Choroid plexus epithelial cell (primary cell): ENCODE results near the gene NFE2L1.
"Not testable (repeated sequence)": the region's sequence is repeated elsewhere in the genome, so short reads cannot be mapped to it uniquely, and the experiment has no call there.

Experiments
- DNase-seq: peaks from one replicate; pipeline ENCODE4 v3.0.0-alpha.2; 2010; ENCODE audit warnings: low read depth
- H3K4me3 ChIP-seq: 2 replicates; pipeline ENCODE4 v1.5.1; 2011; ENCODE audit warnings: low read depth, mild to moderate bottlenecking, control low read depth, low read length, moderate library complexity
- CTCF ChIP-seq: conservative IDR thresholded peaks from 2 replicates; pipeline ENCODE4 v1.5.1; 2011; ENCODE audit warnings: low read depth, mild to moderate bottlenecking, control low read depth, inconsistent platforms, low read length, moderate library complexity

Gene NFE2L1

DNA sequence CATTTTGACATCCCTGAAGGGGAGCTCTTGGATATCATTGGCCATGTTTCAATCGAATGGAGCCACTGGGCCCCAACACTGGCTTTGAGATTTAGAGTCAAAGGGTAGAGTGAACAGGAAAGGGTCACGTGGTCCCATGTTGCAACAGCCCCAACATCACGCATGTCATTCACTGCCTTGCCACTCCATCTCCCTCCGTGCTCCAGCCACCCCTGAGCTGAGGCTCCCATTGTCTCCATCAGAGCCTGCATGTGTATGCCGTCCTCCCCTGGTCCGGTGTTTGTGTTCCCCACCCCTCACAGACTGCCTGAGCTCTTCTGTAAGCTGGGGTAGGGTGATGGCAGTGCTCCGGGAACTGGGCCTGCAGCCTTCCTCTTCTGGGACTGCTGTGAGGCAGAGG is 12.1 kb downstream of the NFE2L1 start:
- DNase-seq: no peak
- H3K4me3 ChIP-seq: no peak overlapping the region
- no peak for TF ChIP-seq CTCF

DNA sequence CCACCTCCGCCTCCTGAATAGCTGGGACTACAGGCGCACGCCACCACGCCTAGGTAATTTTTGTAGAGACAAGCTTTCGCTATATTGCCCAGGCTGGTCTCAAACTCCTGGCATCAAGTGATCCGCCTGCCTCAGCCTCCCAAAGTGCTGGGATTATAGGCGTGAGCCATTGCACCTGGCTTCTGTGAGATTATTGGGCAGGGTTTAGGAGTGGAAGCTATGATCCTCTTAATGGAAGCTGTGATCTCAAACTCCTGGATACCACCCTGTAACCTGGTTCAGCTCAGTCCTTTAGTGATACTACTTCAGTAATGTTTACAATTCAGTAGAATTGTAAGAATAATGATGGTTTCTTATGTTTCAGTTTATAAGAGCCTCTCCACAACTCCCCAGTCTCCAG is 14.1 kb downstream of the NFE2L1 start:
- TF ChIP-seq CTCF: no peak
- no peak overlapping the region for H3K4me3 ChIP-seq
- DNase-seq: no peak

- DNase-seq: no peak
- no peak overlapping the region for H3K4me3 ChIP-seq
- TF ChIP-seq CTCF: peak; percentile 1
Observed at GRCh38 chr17:48064638-48065037, 16.5 kb downstream of the NFE2L1 start.

DNA sequence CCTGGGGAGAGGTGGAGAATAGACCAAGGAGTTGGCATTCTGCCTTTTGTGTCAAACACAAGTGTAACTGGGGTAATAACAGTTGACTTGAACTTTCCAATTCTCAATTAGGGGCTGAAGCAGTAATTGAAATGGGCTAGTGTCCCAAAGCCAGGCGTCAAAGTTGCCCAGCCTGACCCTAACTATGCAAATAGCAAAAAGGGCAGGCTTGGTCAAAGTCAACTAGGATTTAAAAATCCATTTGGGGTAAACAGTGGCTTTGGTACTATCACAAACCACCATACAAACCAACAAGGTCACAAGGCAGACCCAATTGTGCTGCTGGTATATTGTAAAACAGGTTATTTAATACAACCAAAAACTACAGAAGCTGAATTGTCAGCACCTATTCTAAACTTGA is 18.0 kb downstream of the NFE2L1 start:
- H3K4me3 ChIP-seq: no peak overlapping the region
- no peak for TF ChIP-seq CTCF
- no peak for DNase-seq

GRCh38 chr17:48066656-48067055 is 18.5 kb downstream of the NFE2L1 start:
- no peak overlapping the region for H3K4me3 ChIP-seq
- no peak for TF ChIP-seq CTCF
- DNase-seq: no peak

DNA sequence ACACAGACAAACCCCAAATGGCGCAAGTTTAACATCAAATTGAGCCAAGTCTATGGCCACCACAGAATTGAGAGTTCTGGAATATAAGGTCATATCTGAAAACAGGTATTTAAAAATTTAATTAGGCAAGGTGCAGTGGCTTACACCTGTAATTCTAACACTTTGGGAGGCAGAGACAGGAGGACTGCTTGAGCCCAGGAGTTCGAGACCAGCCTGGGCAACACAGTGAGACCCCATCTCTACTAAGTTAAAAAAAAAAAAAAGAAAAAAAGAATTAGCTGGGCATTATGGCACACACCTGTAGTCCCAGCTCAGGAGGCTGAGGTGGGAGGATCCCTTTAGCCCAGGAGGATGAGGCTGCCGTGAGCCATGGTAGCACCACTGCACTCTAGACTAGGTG is 19.1 kb downstream of the NFE2L1 start:
- no peak for TF ChIP-seq CTCF
- H3K4me3 ChIP-seq: no peak overlapping the region
- DNase-seq: no peak

GRCh38 chr17:48067808-48068207 is 19.6 kb downstream of the NFE2L1 start:
- H3K4me3 ChIP-seq, DNase-seq: not testable (repeated sequence)

GRCh38 chr17:48068491-48068961 is 20.4 kb downstream of the NFE2L1 start:
- TF ChIP-seq CTCF: peak; percentile 68
- H3K4me3 ChIP-seq: no peak overlapping the region
- peak; percentile 56 for DNase-seq
